GM19397 (cell line): ENCODE results near the gene TBX15.

Source experiments
- ATAC-seq: cut with Tn5 transposase; IDR thresholded peaks from one replicate; pipeline ENCODE4 v1.9.1; 2021; ENCODE audit warnings: mild to moderate bottlenecking, moderate library complexity; ENCODE audit not compliant: unreplicated experiment

Gene TBX15

GRCh38 chr1:118985640-118986554 is 2.2 kb downstream of the TBX15 start:
- no peak for ATAC-seq

DNA sequence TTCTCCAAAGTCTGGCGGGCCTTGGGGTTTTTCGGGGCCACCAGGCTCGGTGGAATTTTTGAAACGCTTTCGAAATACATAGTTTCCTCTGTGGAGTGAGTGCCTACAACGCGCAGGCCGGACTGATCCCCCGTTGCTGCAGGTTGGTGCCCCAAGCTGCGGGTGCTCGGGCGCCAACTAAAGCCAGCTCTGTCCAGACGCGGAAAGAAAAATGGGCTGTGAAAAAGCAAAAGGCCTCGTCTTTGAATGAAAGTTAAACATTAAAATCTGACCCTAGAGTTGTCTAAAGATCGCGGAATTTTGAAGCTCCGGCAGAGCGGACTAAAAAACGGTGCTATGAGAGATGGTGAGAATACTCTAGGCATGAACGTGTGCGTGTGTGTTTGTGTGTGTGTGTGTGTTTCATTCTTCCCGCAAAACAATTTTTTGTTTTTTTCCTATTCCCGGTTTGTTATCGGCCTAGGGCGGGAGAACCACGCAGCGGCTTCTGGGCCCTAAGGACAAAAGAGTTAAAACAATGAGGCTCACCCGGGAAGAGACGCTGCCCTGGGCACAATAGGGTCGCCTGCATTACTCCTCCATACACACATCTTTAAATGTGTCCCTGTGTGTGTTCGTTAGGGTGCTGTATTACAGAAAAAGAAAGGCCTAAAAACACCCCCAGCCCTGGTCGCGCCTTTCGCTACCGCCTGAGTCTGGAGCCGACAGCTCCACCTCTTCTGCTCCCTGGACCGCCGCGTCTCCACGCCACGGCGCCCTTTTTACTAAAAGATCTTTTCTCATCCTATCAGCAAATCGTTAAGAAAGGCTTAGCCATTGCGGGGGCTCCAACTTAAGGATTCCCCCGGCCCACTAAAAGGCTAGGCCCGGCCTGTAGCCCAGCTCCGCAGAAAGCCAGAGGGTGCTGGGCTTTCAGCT is 3.2 kb downstream of the TBX15 start:
- ATAC-seq = no peak

GRCh38 chr1:118984086-118984721 is 3.9 kb downstream of the TBX15 start:
- no peak for ATAC-seq

DNA sequence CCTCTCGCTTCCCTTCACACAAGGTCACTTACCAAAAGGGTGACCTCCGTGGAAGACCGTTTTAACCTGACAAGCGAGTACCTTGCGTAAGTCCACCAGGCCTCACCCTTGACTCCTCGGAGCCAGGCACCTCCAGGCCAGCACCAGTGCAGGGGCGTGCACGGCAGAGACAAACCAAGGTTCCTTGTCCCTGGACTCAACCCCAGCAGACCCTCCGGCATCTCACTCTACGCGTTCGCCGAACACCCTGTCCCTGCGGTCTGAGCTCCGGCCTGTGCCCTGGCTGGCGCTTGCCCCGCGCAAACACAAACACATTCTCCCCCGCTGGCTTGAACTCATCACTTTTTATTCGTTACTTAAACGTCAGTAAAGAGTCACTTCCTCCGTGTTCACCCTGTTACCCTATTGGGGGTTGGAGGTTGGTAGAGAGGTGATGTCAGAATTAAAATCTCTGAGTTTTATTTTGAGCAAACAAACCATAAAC is 4.5 kb downstream of the TBX15 start:
- no peak for ATAC-seq

GRCh38 chr1:118982821-118983557 is 5.2 kb downstream of the TBX15 start:
- ATAC-seq = no peak

GRCh38 chr1:118982266-118982665 is 5.9 kb downstream of the TBX15 start:
- ATAC-seq = no peak

DNA sequence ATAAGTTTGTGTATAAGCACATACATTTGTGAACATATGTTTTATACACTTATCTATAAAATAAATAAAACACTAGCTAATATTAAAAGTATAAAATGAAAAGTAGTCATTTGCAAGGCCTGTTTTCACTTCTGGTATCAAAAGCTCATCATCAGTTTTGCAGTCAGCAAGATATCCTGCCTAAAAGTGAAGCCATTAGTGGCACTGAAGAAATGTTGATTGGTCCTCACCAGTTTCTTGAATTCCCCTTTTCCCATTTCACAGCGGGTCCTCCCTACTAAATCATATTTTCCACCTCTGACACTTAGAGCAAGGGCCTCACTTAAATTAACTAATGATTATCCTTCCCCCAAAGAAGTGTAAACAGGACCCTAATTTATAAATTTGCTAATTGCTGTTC is 6.7 kb downstream of the TBX15 start:
- no peak for ATAC-seq

- no peak for ATAC-seq
These were observed 8.2 kb downstream of the TBX15 start for GRCh38 chr1:118979754-118980575.

DNA sequence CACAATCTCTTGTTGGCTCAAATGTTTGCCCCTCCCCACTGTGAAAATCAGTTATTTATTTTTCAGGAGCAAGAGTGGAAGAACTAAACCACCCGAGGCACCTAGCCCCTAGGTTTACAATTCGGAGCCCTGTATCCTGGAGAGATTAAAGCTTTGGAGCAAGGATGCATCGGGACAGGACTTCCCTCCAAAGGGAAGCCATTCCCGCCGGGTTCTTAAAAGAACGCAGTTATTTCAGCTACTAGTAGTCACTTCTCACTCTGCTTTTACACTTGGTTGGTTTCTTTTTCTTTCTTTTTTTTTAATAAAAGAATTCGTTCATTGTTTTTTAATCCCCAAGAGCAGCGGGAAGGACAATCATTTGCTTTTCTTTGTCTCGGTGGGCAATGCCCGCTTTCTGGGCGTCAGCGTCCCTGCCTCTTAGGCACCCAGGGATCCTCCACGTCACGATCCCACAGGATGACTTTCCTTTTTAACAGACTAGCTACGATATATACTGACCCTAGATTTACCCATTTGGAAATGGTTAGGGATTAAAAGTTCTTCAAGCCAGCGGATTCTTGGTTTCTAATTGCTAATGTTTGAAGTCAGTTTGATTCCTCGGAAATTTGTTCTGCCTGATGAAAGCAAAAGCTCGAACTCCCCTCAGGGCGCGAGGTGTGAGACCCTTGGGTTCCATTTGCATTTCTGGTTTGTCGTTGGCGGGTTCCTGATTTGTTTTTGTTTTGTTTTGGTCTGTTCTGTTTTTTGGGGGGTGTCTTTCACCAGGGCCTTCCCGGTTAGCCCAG is 9.0 kb downstream of the TBX15 start:
- no peak for ATAC-seq

GRCh38 chr1:118977600-118977999 is 10.5 kb downstream of the TBX15 start:
- ATAC-seq = no peak

GRCh38 chr1:118974661-118975060 is 13.5 kb downstream of the TBX15 start:
- ATAC-seq = no peak

DNA sequence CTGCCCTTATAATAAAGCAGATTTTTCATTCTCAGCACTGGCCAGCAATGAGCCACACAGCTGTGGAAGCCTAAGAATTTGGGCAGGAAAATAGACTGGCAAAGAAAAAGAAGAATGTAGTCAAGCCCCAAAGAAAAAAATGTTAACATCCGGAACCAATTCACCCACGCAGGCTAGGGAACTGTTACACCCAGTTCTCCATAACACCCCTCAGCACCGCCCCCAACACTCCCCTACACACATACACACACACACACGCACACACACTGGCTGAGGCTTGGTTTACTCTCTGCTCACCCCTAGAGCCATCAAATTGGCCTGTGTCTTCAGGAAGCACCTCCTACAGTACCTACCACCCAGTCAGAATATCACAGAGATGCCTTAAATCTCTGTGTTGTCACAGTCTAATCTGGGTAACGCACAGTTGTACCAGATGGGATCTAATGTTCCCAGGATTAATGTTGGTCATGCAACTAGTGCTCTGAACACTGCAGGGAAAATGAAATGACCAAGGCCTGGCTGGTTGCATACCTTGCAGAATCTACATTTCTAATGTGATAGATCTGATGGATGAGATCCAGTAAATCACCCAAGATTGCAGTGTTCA is 14.5 kb downstream of the TBX15 start:
- ATAC-seq = no peak

GRCh38 chr1:118973032-118973431 is 15.1 kb downstream of the TBX15 start:
- no peak for ATAC-seq

DNA sequence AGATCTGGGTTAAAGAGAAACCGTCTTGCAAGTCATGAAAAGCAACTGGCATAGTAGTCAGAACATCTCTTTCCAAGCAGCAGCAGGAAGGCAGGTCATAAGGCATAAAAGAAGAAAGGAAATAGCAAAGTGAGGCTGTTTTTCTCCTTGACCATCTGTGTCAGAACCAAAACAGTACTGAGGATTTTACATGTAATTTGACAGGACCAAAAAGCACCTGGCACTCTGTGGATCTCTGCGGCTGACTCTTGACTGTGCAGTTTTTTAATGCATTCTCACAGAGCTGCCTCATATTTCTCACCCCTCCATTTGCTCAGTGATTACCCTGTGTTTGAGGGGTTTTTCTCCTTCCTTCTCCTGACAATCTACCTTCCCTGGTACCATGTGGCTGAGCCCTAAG is 17.7 kb downstream of the TBX15 start:
- ATAC-seq = no peak

DNA sequence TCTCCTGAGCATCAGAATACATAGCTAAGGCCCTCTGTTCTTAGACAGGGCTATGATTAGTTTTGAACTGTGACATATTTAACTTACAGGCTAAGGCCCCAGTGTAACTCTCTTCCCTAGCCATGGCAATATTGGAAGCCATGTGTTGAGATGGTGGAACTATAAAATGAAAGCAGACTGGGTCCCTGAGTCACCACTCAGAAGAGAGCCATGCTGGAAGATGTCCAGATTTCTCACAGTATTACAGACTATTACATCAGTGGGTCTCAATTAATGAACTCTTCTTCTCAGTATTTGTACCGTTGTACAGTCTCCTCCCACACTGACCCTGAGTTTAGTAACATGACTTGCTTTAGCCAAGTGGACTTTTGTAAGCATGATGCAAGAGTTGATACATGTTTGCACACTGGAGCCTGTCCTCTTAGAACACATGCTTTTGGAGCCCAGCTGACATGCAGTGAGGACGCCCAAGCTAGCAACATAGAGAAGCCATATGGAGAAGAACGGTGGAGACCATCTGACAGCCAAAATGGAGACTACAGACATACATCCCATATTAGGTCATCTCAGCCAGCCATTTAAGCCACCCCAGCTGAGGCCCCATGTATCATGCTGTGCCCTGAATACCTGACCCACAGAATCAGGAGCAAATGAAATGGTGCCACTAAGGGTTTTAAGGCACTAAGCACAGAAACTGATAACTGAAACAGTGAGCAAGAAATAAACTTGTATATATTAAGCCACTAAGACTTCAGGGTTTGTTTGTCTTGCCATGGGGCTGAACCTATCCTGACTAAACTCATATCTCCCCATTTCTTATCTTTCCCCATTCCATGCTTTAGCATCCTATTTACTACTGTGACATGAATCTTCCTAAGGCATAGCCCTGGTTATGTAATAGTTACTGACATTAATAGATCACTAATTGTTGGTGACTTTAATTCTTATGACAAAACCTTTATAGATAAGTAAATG is 24.4 kb downstream of the TBX15 start:
- no peak for ATAC-seq

DNA sequence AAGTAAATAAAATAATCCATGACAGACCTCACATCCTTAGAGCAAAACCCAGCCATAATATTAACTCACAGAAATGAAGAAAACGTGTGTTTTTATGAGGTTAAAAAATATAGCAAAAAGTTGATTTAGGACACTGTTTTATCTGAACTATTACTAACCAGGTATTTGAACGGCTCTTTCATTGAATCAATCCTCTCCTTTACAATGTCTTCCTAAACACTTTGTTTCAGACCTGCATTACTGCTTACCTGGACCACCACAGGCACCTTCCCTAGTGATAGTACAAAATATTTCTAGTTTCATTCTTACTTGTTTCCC is 25.0 kb downstream of the TBX15 start:
- ATAC-seq = no peak

- ATAC-seq = no peak
These were observed 27.0 kb downstream of the TBX15 start for GRCh38 chr1:118961156-118961555.
